Body of pancreas (tissue), 4 donors: ENCODE measurements around the gene FJX1. TPM values are rescaled to one million over a fixed set of nuclear protein-coding genes. Genes with fewer than 3 reads are reported as not detected.

ENCODE experiments used
- ATAC-seq: fragments of 150-250 bp; one replicate; pipeline ENCODE4 v1.9.1; 2016
- DNase-seq, 4 donors: peaks; one replicate each; pipeline ENCODE4 v3.0.0-alpha.2; 2019
- H3K27ac ChIP-seq, 4 donors: fragments of 200-600 bp; sonication (generic); 1 replicate in 3 of 4; 2 replicates in 1 of 4; pipeline versions ENCODE4 v1.5.1 to v1.6.1; 2016 to 2019; ENCODE audit warnings: mild to moderate bottlenecking in 1 of 4, mixed read lengths in 1 of 4, moderate library complexity in 1 of 4
- H3K27me3 ChIP-seq, 2 donors: fragments of 200-600 bp; sonication (generic); one replicate each; pipeline ENCODE4 v1.6.0; 2016; ENCODE audit warnings: mild to moderate bottlenecking in 1 of 2
- H3K36me3 ChIP-seq, 2 donors: fragments of 200-600 bp; sonication (generic); replicated peaks in 1 of 2; 2 replicates each; pipeline ENCODE4 v1.5.1; 2016; ENCODE audit warnings: low read depth in 2 of 2; ENCODE audit not compliant: insufficient read depth in 1 of 2
- H3K4me1 ChIP-seq: fragments of 200-600 bp; sonication (generic); one replicate; pipeline ENCODE4 v1.6.0; 2016
- H3K4me3 ChIP-seq, 2 donors: fragments of 200-600 bp; sonication (generic); 1 replicate in 1 of 2; 2 replicates in 1 of 2; pipeline ENCODE4 v1.5.1; 2016 to 2019
- H3K9me3 ChIP-seq, 3 donors: fragments of 200-600 bp; sonication (generic); 1 replicate in 2 of 3; 2 replicates in 1 of 3; pipeline ENCODE4 v1.5.1; 2016
- CTCF ChIP-seq, 7 experiments: fragments of 450-650 bp in 4 of 7; fragments of 200-600 bp in 3 of 7; sonication (generic) in 3 of 7; IDR thresholded peaks; one replicate each; pipeline ENCODE4 v1.5.1; 2016 to 2019; ENCODE audit warnings: antibody characterized with exemption in 7 of 7
- POLR2A ChIP-seq, 3 donors: fragments of 450-650 bp; IDR thresholded peaks; one replicate each; pipeline ENCODE4 v1.6.1; 2016; ENCODE audit warnings: antibody characterized with exemption in 3 of 3, mild to moderate bottlenecking in 2 of 3
- WGBS, 2 donors: methylation state at CpG; one replicate each; pipeline ENCODE4 v1.1.5; 2017; 5-methylcytosine and 5-hydroxymethylcytosine counted together
- intact Hi-C: fragments of 100-400 bp; cut with DNase I; formaldehyde crosslinking; loops from one replicate; pipeline ENCODE4 v1.15.1; 2023
- total RNA-seq, 2 donors: library from RNA; depleted of rRNA; stranded (reverse); fragments of >200 nt; gene quantifications; one replicate each; pipeline ENCODE4 v1.1.0, GENCODE V29; 2016

The FJX1 gene
- total RNA-seq, 2 donors from 2014 or later = 4.2 to 17.1 TPM

GRCh38 chr11:35609656-35610055 lies 8.6 kb upstream of the FJX1 start:
- Histone ChIP-seq H3K36me3 (no peaks in the 10 kb centered on the region), H3K9me3 (no peaks in the 10 kb centered on the region), H3K4me3 (no peak overlapping the region), H3K4me1 (no peaks in the 10 kb centered on the region), H3K27me3 (no peaks in the 10 kb centered on the region), H3K27ac (no peak overlapping the region)
- DNase-seq = no peak
- TF ChIP-seq POLR2A (IDR thresholded peaks at IDR 0.05) (no peak), CTCF (IDR thresholded peaks at IDR 0.05) (no peak)
- intact Hi-C loops = loop anchor here (5.0 to 10.0 kb wide), 2 partner anchors 658 to 875 kb away; no protein-coding TSS in a partner anchor
- 66 to 70% methylated on average over 6 of the region's 6 CpGs for WGBS, 2 donors
- ATAC-seq = no peak

GRCh38 chr11:35610631-35611030 lies 7.6 kb upstream of the FJX1 start:
- Histone ChIP-seq H3K27ac (no peak overlapping the region), H3K4me1 (peaks cover 2% of the 10 kb centered on the region), H3K4me3 (no peak overlapping the region), H3K27me3 (no peaks in the 10 kb centered on the region), H3K36me3 (no peaks in the 10 kb centered on the region), H3K9me3 (no peaks in the 10 kb centered on the region)
- ATAC-seq (no peak), DNase-seq (no peak)
- WGBS, 2 donors = 58 to 65% methylated on average over 7 of the region's 7 CpGs
- TF ChIP-seq POLR2A (IDR thresholded peaks at IDR 0.05) = no peak
- intact Hi-C loops = loop anchor here (5.0 to 10.0 kb wide), 2 partner anchors 657 to 874 kb away; no protein-coding TSS in a partner anchor

- Histone ChIP-seq H3K4me3 (no peak overlapping the region), H3K9me3 (no peaks in the 10 kb centered on the region), H3K27ac (no peak overlapping the region), H3K4me1 (peaks cover 7% of the 10 kb centered on the region), H3K27me3 (no peaks in the 10 kb centered on the region), H3K36me3 (no peaks in the 10 kb centered on the region)
- TF ChIP-seq POLR2A (IDR thresholded peaks at IDR 0.05) (no peak), CTCF (IDR thresholded peaks at IDR 0.05) (no peak)
- ATAC-seq (no peak), DNase-seq (no peak)
- intact Hi-C loops = loop anchor here (5.0 to 10.0 kb wide), 2 partner anchors 656 to 873 kb away; no protein-coding TSS in a partner anchor
- whole genome bisulfite sequencing, 2 donors = 50 to 60% methylated on average over 1 of the region's 1 CpG
Observed at GRCh38 chr11:35611741-35612140, 6.5 kb upstream of the FJX1 start.

GRCh38 chr11:35614939-35615569 lies 3.2 kb upstream of the FJX1 start:
- Histone ChIP-seq H3K36me3 (no peaks in the 10 kb centered on the region), H3K27ac (peak overlapping the region; percentile 5 to 79 (median 44)), H3K4me1 (peaks cover 27% of the 10 kb centered on the region), H3K4me3 (no peak overlapping the region), H3K27me3 (no peaks in the 10 kb centered on the region), H3K9me3 (no peaks in the 10 kb centered on the region)
- 20 to 31% methylated on average over 1 of the region's 1 CpG for WGBS, 2 donors
- TF ChIP-seq CTCF (IDR thresholded peaks at IDR 0.05) (no peak), POLR2A (IDR thresholded peaks at IDR 0.05) (no peak)
- ATAC-seq = peak; percentile 27
- intact Hi-C loops = loop anchor here (5.0 to 10.0 kb wide), 2 partner anchors 652 to 870 kb away; no protein-coding TSS in a partner anchor
- DNase-seq = peak in 1 of 4 donors; percentile 14

GRCh38 chr11:35615921-35616900 lies 2.0 kb upstream of the FJX1 start:
- TF ChIP-seq POLR2A (IDR thresholded peaks at IDR 0.05) = no peak
- peak; percentile 38 to 88 (median 77) for TF ChIP-seq CTCF (IDR thresholded peaks at IDR 0.05)
- Histone ChIP-seq H3K27me3 (no peaks in the 10 kb centered on the region), H3K36me3 (no peaks in the 10 kb centered on the region), H3K9me3 (no peaks in the 10 kb centered on the region), H3K4me3 (no peak overlapping the region), H3K27ac (peak overlapping the region in 2 of 4 donors; percentile 46 to 79), H3K4me1 (peaks cover 32% of the 10 kb centered on the region)
- peak in 1 of 4 donors; percentile 37 for DNase-seq
- intact Hi-C loops = loop anchor here (10.0 kb wide), 1 partner anchor 869 kb away; no protein-coding TSS in a partner anchor
- WGBS, 2 donors = 20 to 22% methylated on average over 8 of the region's 8 CpGs
- ATAC-seq = no peak
